GM10847 (cell line): ENCODE measurements around the gene RBMS3.

Source experiments
- POLR2A ChIP-seq: IDR thresholded peaks from 2 replicates; pipeline ENCODE4 v1.6.1; 2011; ENCODE audit not compliant: insufficient read length; ENCODE audit errors: extremely low read depth

The RBMS3 gene

DNA sequence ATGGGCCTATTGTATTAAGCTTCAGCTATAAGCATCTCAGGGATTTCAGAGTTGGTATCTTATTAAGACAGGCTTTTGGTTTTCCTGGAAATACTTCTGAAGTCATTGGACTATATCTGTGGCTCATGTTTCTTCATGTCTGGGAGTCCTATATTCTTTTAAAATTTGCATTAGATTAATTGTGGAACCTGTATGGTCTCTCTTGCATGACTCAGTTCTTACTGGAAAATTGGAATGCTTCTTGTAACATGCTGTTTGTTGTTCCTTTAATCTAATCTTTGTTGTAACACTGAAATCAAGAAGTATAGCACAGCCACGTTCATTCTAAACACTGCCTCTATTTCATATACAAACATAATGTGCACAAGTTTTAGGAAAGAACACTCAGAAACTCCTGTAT lies 208.1 kb downstream of the RBMS3 start:
- no peak for TF ChIP-seq POLR2A

DNA sequence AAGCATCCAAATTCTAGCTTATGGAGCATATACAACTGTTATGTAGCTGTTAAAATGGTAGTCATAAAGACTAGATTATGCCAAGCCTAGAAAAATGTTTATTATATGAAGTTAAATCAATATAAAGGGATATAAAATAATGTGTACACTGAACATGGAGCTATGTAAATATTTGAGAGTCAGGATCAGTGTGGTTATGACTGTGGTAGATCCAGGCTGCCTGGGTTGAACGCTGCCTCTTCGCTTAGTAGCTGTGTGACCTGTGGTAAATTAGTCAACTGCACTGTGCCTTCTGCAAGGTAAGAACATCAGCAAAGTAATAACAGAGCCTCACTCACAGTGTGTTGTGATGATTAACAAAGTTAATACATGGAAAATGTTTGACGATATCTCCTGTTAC lies 212.2 kb downstream of the RBMS3 start:
- no peak for TF ChIP-seq POLR2A

GRCh38 chr3:29494305-29495036 lies 213.6 kb downstream of the RBMS3 start:
- no peak for TF ChIP-seq POLR2A

GRCh38 chr3:29497282-29497681 lies 216.4 kb downstream of the RBMS3 start:
- TF ChIP-seq POLR2A: no peak

DNA sequence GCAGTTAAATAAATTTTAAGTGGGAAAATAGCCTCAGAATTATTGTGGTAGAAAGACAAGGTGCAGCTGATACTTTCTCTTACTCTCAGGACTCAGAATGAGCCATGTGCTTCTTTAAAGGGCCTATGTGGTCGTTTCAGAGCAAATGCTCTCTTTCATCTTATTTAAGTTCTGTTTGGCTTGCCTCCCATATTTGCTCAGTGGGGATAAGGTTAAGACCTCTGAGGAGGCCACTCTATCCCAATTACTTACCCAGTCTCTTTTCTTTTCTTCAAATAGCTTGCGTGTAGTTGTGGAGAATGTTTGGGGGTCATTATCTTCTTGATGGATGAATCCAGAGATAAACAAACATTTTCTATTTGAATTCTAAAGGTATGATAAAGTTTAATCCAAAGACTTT lies 221.9 kb downstream of the RBMS3 start:
- TF ChIP-seq POLR2A: no peak

DNA sequence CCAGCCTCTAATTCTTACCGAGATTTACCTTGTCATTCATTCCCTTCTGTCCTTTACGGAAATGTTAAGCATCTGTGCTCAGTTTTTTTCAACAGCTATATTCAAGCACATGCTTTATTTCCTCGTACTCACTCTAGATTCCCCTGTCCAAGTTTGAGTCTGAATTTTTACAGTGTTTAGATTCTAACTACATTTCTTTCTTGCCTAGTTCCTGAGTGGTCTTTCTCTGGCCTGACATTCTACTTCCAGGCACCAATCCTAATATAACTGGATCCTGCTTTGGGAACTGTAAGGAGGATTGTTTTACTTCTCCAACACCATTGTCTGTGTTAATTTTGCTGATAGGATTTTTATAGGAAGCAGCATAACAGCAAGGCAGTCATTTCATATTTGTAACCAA lies 222.4 kb downstream of the RBMS3 start:
- no peak for TF ChIP-seq POLR2A

DNA sequence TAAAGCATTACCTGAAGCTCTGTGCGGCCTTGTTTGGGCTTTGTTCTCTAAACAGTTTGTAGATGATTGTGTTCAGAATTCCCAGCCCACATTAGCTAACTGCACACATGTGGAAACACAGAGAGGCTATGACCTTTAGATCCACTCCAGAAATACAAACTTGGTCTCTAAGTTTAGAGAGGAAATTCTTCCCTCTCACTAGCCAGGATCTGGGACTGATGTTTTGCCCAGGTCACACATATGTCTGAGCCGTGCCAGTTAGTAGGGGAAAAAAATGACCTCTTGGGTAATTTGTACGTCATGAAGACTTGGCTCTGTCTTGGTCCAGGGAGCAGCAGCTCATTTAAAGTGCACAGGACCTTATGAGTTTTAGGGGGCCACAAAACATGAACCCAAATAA lies 223.1 kb downstream of the RBMS3 start:
- TF ChIP-seq POLR2A: no peak

- no peak for TF ChIP-seq POLR2A
Observed at GRCh38 chr3:29506502-29506901, 225.6 kb downstream of the RBMS3 start.

GRCh38 chr3:29511701-29512100 lies 230.8 kb downstream of the RBMS3 start:
- no peak for TF ChIP-seq POLR2A

GRCh38 chr3:29512641-29513040 lies 231.8 kb downstream of the RBMS3 start:
- no peak for TF ChIP-seq POLR2A

DNA sequence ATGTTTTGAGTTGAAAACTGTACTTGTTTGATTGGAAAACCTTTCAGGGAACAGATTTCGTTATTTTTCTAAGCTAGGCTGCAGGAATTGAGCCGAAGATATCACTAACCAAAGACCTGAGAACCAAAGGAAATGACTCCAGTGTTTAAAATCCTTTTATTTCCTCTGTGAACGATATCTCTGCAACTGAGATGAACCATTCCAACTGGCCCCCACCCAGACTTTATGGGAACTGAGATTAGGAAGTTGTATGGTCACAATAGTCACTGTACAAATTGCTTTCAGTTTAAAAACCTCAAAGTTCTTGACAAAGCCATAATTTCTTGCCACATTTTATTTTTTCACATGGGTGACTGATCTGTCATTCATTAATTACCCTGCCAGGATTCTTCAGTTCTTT lies 232.4 kb downstream of the RBMS3 start:
- TF ChIP-seq POLR2A: no peak

DNA sequence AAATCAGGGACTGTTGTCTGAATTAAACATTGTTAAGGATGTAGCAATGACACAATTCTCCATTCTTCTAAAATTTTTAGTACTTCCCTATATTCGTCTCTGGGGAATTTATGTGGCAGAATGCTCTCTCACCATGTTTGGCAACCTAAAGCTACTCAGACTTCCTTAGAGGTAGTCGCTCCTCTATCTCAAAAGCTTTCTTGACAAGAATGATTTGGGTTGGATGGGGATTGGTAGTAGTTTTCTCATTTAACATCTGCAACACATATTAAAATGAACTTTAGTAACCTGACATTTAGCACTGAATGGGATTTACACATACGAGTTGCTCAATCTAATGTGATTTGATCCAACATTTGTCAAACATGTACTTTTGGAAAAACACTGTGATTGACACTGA lies 233.3 kb downstream of the RBMS3 start:
- TF ChIP-seq POLR2A: no peak

- TF ChIP-seq POLR2A: no peak
Observed at GRCh38 chr3:29514912-29515311, 234.0 kb downstream of the RBMS3 start.

GRCh38 chr3:29515451-29515850 lies 234.6 kb downstream of the RBMS3 start:
- TF ChIP-seq POLR2A: no peak

DNA sequence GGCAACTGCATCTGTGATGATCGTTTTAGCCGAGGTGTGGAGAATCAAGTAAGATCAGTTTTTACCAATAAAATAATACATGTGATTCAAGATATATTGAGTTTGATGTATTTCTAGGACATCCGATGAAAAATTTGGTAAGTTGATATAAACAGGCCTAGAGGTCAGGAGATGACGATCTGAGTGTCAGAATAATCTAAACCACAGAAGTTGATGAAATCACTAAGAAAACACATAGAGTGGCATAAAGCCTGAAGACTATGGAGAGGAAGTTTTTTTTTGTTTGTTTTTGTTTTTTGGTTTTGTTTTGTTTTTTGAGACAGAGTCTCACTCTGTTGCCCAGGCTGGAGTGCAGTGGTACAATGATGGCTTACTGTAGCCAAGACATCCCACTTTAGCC lies 235.3 kb downstream of the RBMS3 start:
- no peak for TF ChIP-seq POLR2A

DNA sequence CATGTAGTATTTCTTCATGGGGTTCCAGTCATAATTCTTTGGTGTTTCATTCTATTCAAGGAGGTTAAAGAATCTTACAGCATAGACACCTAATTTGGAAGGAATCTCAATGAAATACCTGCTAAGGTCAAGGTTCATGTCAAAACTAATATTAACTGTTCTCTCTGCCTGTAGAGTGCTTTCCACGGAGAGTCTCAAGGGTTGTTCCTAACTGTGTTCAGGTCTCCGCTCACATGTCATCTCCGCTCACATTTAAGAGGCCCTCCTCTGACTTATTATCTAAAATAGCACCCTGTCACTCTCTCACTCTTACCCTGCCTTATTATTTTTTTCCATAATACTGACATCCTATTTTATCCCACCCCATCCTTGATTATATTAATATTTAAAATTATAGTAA lies 239.9 kb downstream of the RBMS3 start:
- no peak for TF ChIP-seq POLR2A

GRCh38 chr3:29521293-29521692 lies 240.4 kb downstream of the RBMS3 start:
- no peak for TF ChIP-seq POLR2A
